HepG2 (cell line): Measurements from ENCODE around the gene SLAMF9. TPM values are rescaled to one million over a fixed set of nuclear protein-coding genes. Genes with fewer than 3 reads are reported as not detected.

ENCODE experiments used
- ATAC-seq: fragments of 200-7000 bp; cut with Tn5 transposase; 3 replicates; pipeline ENCODE4 v1.9.1; 2020; ENCODE audit warnings: mild to moderate bottlenecking, moderate library complexity
- BruUV-seq: library from RNA; stranded (reverse); fragments of 400-500 nt; replicated peaks from 2 replicates; lab custom pipeline; 2021; lab: Mats Ljungman, UMichigan
- CTCF ChIA-PET: fragments of 300-600 bp; formaldehyde crosslinking; extraction: SDS; loops from one replicate; lab custom pipeline; 2021; ENCODE audit warnings: low total read pairs, inconsistent platforms, low intra/inter-chr PET ratio; lab: Yijun Ruan, JAX
- POLR2A ChIA-PET: fragments of 350-600 bp; sonication (Branson Sonifier 250); formaldehyde crosslinking; loops from one replicate; lab custom pipeline; 2020; ENCODE audit warnings: antibody characterized with exemption, inconsistent platforms; lab: Yijun Ruan, JAX
- DNase-seq: peaks from one replicate; pipeline ENCODE4 v3.0.0-alpha.2; 2015; ENCODE audit warnings: low spot score
- FAIRE-seq: peaks from 3 replicates; lab custom pipeline; 2011; peaks lifted over from hg19 to GRCh38; lab: Jason Lieb, UNC
- H2AFZ ChIP-seq: one replicate; pipeline ENCODE4 v1.6.1; 2011; ENCODE audit warnings: low read length, inconsistent platforms
- H3K27ac ChIP-seq: fragments of 300-600 bp; 3 replicates; pipeline ENCODE4 v1.8.0; 2011; ENCODE audit warnings: mixed run types, mild to moderate bottlenecking, mixed read lengths, low read length, inconsistent platforms; ENCODE audit not compliant: insufficient read depth; ENCODE audit errors: extremely low read length
- H3K27me3 ChIP-seq, 2 experiments: fragments of 200-600 bp in 1 of 2; 2 replicates in 1 of 2; 3 replicates in 1 of 2; pipeline versions ENCODE4 v1.6.0 to v1.8.0; 2011; ENCODE audit warnings: low read length in 2 of 2, mild to moderate bottlenecking in 2 of 2, moderate library complexity in 2 of 2, inconsistent platforms in 1 of 2; ENCODE audit not compliant: insufficient read depth in 2 of 2, control insufficient read depth in 1 of 2
- H3K36me3 ChIP-seq, 2 experiments: fragments of 200-600 bp in 1 of 2; replicated peaks in 1 of 2; 2 replicates in 1 of 2; 3 replicates in 1 of 2; pipeline versions ENCODE4 v1.5.1 to v1.8.0; 2011; ENCODE audit warnings: low read length in 2 of 2, inconsistent platforms in 1 of 2; ENCODE audit not compliant: insufficient read depth in 2 of 2, control insufficient read depth in 1 of 2
- H3K4me1 ChIP-seq: 2 replicates; pipeline ENCODE4 v1.5.1; 2012; ENCODE audit warnings: low read length, inconsistent platforms; ENCODE audit not compliant: insufficient read depth
- H3K4me2 ChIP-seq: 2 replicates; pipeline ENCODE4 v1.6.0; 2011; ENCODE audit warnings: low read depth, low read length, inconsistent platforms
- H3K4me3 ChIP-seq, 3 experiments: fragments of 200-600 bp in 1 of 3; sonication (generic), shearing (Covaris generic) in 1 of 3; replicated peaks in 1 of 3; 2 replicates each; pipeline ENCODE4 v1.5.1; 2011 to 2016; ENCODE audit warnings: low read length in 3 of 3, inconsistent platforms in 2 of 3, low read depth in 2 of 3, mild to moderate bottlenecking in 2 of 3, control low read depth in 1 of 3, mixed read lengths in 1 of 3; ENCODE audit not compliant: insufficient read depth in 1 of 3
- H3K79me2 ChIP-seq: one replicate; pipeline ENCODE4 v1.6.1; 2011; ENCODE audit warnings: low read length, inconsistent platforms; ENCODE audit not compliant: insufficient read depth
- H3K9ac ChIP-seq: 2 replicates; pipeline ENCODE4 v1.6.0; 2011; ENCODE audit warnings: mild to moderate bottlenecking, low read depth, low read length, inconsistent platforms; ENCODE audit not compliant: insufficient read depth
- H3K9me3 ChIP-seq: 2 replicates; pipeline ENCODE4 v1.5.1; 2012; ENCODE audit warnings: mild to moderate bottlenecking, low read length
- H4K20me1 ChIP-seq: 2 replicates; pipeline ENCODE4 v1.6.0; 2011; ENCODE audit warnings: inconsistent platforms, mild to moderate bottlenecking, low read length, moderate library complexity; ENCODE audit not compliant: insufficient read depth
- ARHGAP35 ChIP-seq: sonication (generic); formaldehyde crosslinking; IDR thresholded peaks from 2 replicates; pipeline ENCODE4 v1.9.0; 2022; ENCODE audit warnings: mild to moderate bottlenecking, inconsistent platforms, moderate library complexity, missing genetic modification reagents, borderline replicate concordance
- BHLHE40 ChIP-seq: IDR thresholded peaks from 2 replicates; pipeline ENCODE4 v1.6.1; 2011; ENCODE audit warnings: low read length, improper control_type of control experiment
- HHEX ChIP-seq: IDR thresholded peaks from 2 replicates; pipeline ENCODE4 v1.6.1; 2016; ENCODE audit warnings: control low read depth
- HNRNPH1 ChIP-seq: fragments of 200-400 bp; formaldehyde crosslinking; optimal IDR thresholded peaks from 2 replicates; pipeline ENCODE3; 2017; ENCODE audit warnings: mild to moderate bottlenecking, low read depth, low read length
- HNRNPLL ChIP-seq: fragments of 200-400 bp; formaldehyde crosslinking; IDR thresholded peaks from 2 replicates; pipeline ENCODE4 v1.6.1; 2017; ENCODE audit warnings: mild to moderate bottlenecking, low read depth, low read length; ENCODE audit not compliant: poor library complexity, severe bottlenecking
- NPAS2 ChIP-seq: sonication (generic); formaldehyde crosslinking; IDR thresholded peaks from 2 replicates; pipeline ENCODE4 v1.8.0; 2022; ENCODE audit warnings: mild to moderate bottlenecking, missing genetic modification reagents, borderline replicate concordance
- ZNF33B ChIP-seq: sonication (generic); formaldehyde crosslinking; IDR thresholded peaks from 2 replicates; pipeline ENCODE4 v1.5.1; 2020; ENCODE audit warnings: mild to moderate bottlenecking, missing genetic modification reagents
- ZNF615 ChIP-seq: sonication (generic); formaldehyde crosslinking; IDR thresholded peaks from 2 replicates; pipeline ENCODE4 v1.5.0; 2020; ENCODE audit warnings: mild to moderate bottlenecking, missing genetic modification reagents, borderline replicate concordance
- WGBS: methylation state at CpG from one replicate; pipeline ENCODE4 v1.1.6; 2017; ENCODE audit warnings: low lambda C conversion rate; 5-methylcytosine and 5-hydroxymethylcytosine counted together
- in situ Hi-C: cut with HindIII; loops from 2 replicates; pipeline ENCODE4 v1.10.0; 2017; ENCODE audit warnings: low pct_unique_long_range_greater_than_20kb; ENCODE audit not compliant: extremely low pct_ligation_motif_present
- intact Hi-C: fragments of 100-400 bp; cut with micrococcal nuclease; formaldehyde crosslinking; loops from one replicate; pipeline ENCODE4 v1.10.0; 2022; ENCODE audit not compliant: unreplicated experiment
- polyA plus RNA-seq, 8 experiments: library from polyadenylated mRNA; depleted of rRNA in 3 of 8; stranded (reverse) in 7 of 8; unstranded in 1 of 8; fragments of >200 nt; fragmentation: Illumina TruSeq in 4 of 8; extraction: Trizol in 4 of 8; gene quantifications; 2 replicates each; pipeline versions ENCODE4 v1.2.1 to v1.2.3, GENCODE V29; 2011 to 2016; ENCODE audit warnings: low read depth in 4 of 8, missing spikeins in 1 of 8, mixed read lengths in 1 of 8; ENCODE audit not compliant: insufficient read depth in 1 of 8
- total RNA-seq, 5 experiments: library from RNA; depleted of rRNA; stranded (reverse); fragments of >200 nt; fragmentation: Illumina TruSeq; extraction: Trizol; gene quantifications; 2 replicates each; pipeline ENCODE4 v1.2.3, GENCODE V29; 2016; ENCODE audit warnings: low read depth in 1 of 5
- TF ChIP-seq, protein P1 (sequence below): sonication (generic); formaldehyde crosslinking; IDR thresholded peaks from 2 replicates; pipeline ENCODE4 v1.4.0; 2020; ENCODE audit warnings: missing genetic modification reagents
- TF ChIP-seq, protein P2 (sequence below): sonication (generic); formaldehyde crosslinking; IDR thresholded peaks from 2 replicates; pipeline ENCODE4 v1.4.0; 2020; ENCODE audit warnings: missing genetic modification reagents, borderline replicate concordance

The SLAMF9 gene
- total and polyA plus RNA-seq, 2 of the 13 experiments (the other 11 are each of a cell fraction or from before 2014, with no cell fraction given), result 0.82 TPM; not detected in 1

DNA sequence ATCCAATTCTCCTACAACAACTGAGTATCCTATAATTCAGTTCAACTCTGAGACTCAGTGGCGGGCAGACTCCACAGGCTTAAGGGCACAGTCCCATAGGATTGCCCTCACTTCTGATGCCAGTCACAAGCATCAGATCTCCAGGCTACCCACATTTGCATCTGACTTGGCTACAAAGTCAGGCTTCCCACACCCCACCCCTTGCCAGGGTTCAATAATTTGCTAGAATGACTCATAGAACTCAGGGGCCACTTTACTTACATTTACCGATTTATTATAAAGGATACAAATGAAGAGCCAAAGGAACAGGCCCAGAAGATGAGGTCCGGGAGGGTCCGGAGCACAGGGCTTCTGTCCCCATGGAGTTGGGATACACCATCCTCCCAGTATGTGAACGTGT lies 36.0 kb upstream of the SLAMF9 start:
- H3K79me2 ChIP-seq, result no peaks in the 10 kb centered on the region
- H3K4me3 ChIP-seq, result no peak overlapping the region
- H3K27ac ChIP-seq, result no peak overlapping the region
- ChIA-PET CTCF (no interaction called here), POLR2A (no interaction called here)
- H3K4me1 ChIP-seq, result peaks cover 8% of the 10 kb centered on the region; the same call in 1 of the 2 replicates
- DNase-seq (no peak), ATAC-seq (no peak), FAIRE-seq (no peak)
- no peak for TF ChIP-seq ZNF33B (CRISPR knock-in tag)
- TF ChIP-seq NPAS2, result no peak
- TF ChIP-seq BHLHE40, result no peak
- TF ChIP-seq ARHGAP35 (CRISPR knock-in tag), result no peak
- no peak for TF ChIP-seq HNRNPLL
- no peak for TF ChIP-seq HHEX (CRISPR knock-in tag)
- H2AFZ ChIP-seq, result no peak overlapping the region
- H3K9me3 ChIP-seq, result no peaks in the 10 kb centered on the region
- intact Hi-C loops (no loop called here), in situ Hi-C loops (no loop called here)
- no peaks in the 10 kb centered on the region for H3K36me3 ChIP-seq
- H3K9ac ChIP-seq, result no peak overlapping the region
- H4K20me1 ChIP-seq, result no peaks in the 10 kb centered on the region
- 71% methylated on average over 5 of the region's 5 CpGs for WGBS
- H3K4me2 ChIP-seq, result no peak overlapping the region
- no TSS peak for BruUV-seq
- H3K27me3 ChIP-seq, result peaks cover 0 to 2% of the 10 kb centered on the region in 2 experiments; a peak in 2 of 5 replicates

DNA sequence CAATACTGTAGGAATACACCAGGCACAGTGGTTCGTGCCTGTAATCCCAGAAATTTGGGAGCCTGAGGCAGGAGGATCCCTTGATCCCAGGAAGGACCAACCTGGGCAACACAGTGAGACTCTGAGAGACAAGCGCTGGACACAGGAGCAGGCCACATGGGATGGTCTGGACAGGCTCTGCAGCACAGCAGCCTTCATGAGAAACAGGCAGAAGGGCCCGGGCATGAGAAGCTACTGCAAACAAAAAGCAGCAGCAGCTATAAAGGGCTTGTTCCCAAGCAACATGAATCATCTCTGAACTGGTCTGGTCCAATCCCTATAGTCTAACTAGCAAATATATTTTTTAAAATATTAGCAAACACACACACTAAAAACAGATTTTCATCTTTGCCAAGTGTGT lies 35.5 kb upstream of the SLAMF9 start:
- H2AFZ ChIP-seq, result no peak overlapping the region
- H3K4me3 ChIP-seq, result no peak overlapping the region
- ATAC-seq (no peak), DNase-seq (no peak), FAIRE-seq (no peak)
- no TSS peak for BruUV-seq
- H3K4me1 ChIP-seq, result peaks cover 8% of the 10 kb centered on the region; the same call in 1 of the 2 replicates
- H4K20me1 ChIP-seq, result no peaks in the 10 kb centered on the region
- intact Hi-C loops (no loop called here), in situ Hi-C loops (no loop called here)
- POLR2A ChIA-PET, result no interaction called here
- H3K4me2 ChIP-seq, result no peak overlapping the region
- no peaks in the 10 kb centered on the region for H3K79me2 ChIP-seq
- H3K36me3 ChIP-seq, result no peaks in the 10 kb centered on the region
- no peak overlapping the region for H3K27ac ChIP-seq
- H3K9me3 ChIP-seq, result no peaks in the 10 kb centered on the region
- no peak overlapping the region for H3K9ac ChIP-seq
- peaks cover 0 to 5% of the 10 kb centered on the region in 2 experiments; a peak in 3 of 5 replicates for H3K27me3 ChIP-seq
- WGBS, result 10% methylated on average over 3 of the region's 3 CpGs
- CTCF ChIA-PET, result no interaction called here
- TF ChIP-seq, protein P1, sequence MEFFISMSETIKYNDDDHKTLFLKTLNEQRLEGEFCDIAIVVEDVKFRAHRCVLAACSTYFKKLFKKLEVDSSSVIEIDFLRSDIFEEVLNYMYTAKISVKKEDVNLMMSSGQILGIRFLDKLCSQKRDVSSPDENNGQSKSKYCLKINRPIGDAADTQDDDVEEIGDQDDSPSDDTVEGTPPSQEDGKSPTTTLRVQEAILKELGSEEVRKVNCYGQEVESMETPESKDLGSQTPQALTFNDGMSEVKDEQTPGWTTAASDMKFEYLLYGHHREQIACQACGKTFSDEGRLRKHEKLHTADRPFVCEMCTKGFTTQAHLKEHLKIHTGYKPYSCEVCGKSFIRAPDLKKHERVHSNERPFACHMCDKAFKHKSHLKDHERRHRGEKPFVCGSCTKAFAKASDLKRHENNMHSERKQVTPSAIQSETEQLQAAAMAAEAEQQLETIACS (CRISPR knock-in tag), result no peak
- no peak for TF ChIP-seq HNRNPH1
- TF ChIP-seq, protein P2, sequence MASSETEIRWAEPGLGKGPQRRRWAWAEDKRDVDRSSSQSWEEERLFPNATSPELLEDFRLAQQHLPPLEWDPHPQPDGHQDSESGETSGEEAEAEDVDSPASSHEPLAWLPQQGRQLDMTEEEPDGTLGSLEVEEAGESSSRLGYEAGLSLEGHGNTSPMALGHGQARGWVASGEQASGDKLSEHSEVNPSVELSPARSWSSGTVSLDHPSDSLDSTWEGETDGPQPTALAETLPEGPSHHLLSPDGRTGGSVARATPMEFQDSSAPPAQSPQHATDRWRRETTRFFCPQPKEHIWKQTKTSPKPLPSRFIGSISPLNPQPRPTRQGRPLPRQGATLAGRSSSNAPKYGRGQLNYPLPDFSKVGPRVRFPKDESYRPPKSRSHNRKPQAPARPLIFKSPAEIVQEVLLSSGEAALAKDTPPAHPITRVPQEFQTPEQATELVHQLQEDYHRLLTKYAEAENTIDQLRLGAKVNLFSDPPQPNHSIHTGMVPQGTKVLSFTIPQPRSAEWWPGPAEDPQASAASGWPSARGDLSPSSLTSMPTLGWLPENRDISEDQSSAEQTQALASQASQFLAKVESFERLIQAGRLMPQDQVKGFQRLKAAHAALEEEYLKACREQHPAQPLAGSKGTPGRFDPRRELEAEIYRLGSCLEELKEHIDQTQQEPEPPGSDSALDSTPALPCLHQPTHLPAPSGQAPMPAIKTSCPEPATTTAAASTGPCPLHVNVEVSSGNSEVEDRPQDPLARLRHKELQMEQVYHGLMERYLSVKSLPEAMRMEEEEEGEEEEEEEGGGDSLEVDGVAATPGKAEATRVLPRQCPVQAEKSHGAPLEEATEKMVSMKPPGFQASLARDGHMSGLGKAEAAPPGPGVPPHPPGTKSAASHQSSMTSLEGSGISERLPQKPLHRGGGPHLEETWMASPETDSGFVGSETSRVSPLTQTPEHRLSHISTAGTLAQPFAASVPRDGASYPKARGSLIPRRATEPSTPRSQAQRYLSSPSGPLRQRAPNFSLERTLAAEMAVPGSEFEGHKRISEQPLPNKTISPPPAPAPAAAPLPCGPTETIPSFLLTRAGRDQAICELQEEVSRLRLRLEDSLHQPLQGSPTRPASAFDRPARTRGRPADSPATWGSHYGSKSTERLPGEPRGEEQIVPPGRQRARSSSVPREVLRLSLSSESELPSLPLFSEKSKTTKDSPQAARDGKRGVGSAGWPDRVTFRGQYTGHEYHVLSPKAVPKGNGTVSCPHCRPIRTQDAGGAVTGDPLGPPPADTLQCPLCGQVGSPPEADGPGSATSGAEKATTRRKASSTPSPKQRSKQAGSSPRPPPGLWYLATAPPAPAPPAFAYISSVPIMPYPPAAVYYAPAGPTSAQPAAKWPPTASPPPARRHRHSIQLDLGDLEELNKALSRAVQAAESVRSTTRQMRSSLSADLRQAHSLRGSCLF (CRISPR knock-in tag), result no peak
- TF ChIP-seq ZNF615 (CRISPR knock-in tag), result no peak
